GM19463 (cell line): ENCODE results near the gene GSTT4.
"Not testable (repeated sequence)": the region's sequence is repeated elsewhere in the genome, so short reads cannot be mapped to it uniquely, and the experiment has no call there.

Experiments used
- ATAC-seq: cut with Tn5 transposase; IDR thresholded peaks from one replicate; pipeline ENCODE4 v1.9.1; 2021; ENCODE audit warnings: mild to moderate bottlenecking, moderate library complexity; ENCODE audit not compliant: unreplicated experiment

GSTT4 gene

DNA sequence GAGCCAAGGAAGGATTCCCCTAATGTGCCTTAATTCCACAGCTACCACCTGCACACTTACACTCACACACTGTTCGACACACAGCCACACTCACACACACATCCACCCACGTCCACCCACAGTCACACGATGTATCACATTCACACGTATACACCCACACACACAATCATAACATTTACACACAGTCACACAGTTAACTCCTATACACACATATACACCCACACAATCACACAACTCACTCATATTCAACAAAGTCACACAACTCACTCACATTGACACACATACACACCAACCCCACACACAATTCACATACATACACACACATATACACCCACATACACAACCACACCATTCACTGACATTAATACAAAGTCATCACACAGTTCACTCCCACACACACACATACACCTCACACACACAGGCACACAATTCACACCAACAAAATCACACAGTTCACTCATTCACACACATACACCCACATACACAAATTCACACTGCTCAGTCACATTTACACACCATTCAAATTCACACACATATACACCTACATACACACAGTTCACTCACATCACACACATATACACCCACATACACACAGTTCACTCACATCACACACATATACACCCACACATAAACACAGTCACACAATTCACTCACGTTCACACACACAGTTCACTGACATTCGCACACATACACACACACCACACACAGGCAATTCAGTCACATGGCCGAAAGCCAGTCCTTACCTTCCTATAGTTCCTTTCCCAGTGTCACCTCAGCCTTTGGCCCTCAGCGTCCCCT is 50.9 kb downstream of the GSTT4 start:
- ATAC-seq: not testable (repeated sequence)

- ATAC-seq: not testable (repeated sequence)
Measured at GRCh38 chr22:23953485-23953884, 51.8 kb downstream of the GSTT4 start.

DNA sequence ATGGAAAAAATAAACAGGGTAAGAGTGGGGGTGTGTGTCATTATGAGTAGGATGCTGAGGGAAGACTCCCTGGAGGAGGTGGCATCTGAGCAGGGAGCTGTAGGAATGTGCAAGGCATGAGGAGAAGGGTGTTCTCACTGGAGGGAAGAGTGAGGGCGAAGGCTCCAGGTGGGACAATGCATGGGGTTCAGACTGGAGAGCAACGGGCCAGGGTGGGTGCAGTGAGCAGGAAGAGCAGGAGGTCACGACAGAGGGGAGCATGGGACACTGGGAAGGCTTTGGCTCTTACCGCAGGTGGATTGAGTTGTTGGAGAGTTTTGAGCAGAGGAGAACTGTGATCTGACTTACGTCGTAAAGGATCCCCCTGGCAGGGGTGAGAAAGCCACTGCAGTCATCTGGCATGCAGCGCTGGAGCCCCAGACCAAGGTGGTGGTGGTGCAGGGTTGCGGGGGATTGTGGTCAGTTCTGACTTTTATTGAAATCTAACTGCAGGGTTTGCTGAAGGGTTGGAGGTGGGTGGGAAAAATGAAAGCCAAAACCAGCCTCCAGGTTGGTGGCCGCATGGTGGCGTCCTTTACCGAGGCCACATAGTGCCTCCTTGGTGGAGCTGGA is 52.4 kb downstream of the GSTT4 start:
- ATAC-seq: not testable (repeated sequence)

- ATAC-seq: not testable (repeated sequence)
Measured at GRCh38 chr22:23951383-23951782, 53.9 kb downstream of the GSTT4 start.

- not testable (repeated sequence) for ATAC-seq
Measured at GRCh38 chr22:23949764-23950163, 55.5 kb downstream of the GSTT4 start.
